B cell (primary cell): ENCODE data around the gene NOD2. TPM values are rescaled to one million over a fixed set of nuclear protein-coding genes. Genes with fewer than 3 reads are reported as not detected.

Experiments used
- ATAC-seq: fragments of 200-7000 bp; cut with Tn5 transposase; one replicate; pipeline ENCODE4 v1.10.0; 2021; ENCODE audit warnings: low read depth, mild to moderate bottlenecking, moderate number of reproducible peaks, moderate library complexity
- CTCF ChIA-PET: fragments of 350-600 bp; sonication (Branson Sonifier 250); formaldehyde crosslinking; loops from one replicate; lab custom pipeline; 2021; ENCODE audit warnings: antibody characterized with exemption, inconsistent platforms; lab: Charles Lee
- POLR2A ChIA-PET: fragments of 350-600 bp; sonication (Branson Sonifier 250); formaldehyde crosslinking; loops from one replicate; lab custom pipeline; 2021; ENCODE audit warnings: antibody characterized with exemption; lab: Charles Lee
- DNase-seq: peaks from one replicate; pipeline ENCODE4 v3.0.0; 2013
- H2AFZ ChIP-seq: 2 replicates; pipeline ENCODE4 v1.6.1; 2012; ENCODE audit warnings: mild to moderate bottlenecking, low read depth, low read length; ENCODE audit not compliant: insufficient read depth, poor library complexity, severe bottlenecking
- H3K27ac ChIP-seq, 2 donors: 1 replicate in 1 of 2; 2 replicates in 1 of 2; pipeline ENCODE4 v1.5.1; 2012 to 2013; ENCODE audit warnings: low read length in 2 of 2, mild to moderate bottlenecking in 2 of 2, moderate library complexity in 1 of 2
- H3K27me3 ChIP-seq, 4 experiments: fragments of 200-600 bp in 1 of 4; sonication (generic) in 1 of 4; replicated peaks in 1 of 4; 1 replicate in 2 of 4; 2 replicates in 2 of 4; pipeline versions ENCODE4 v1.6.1 to v1.7.0; 2013 to 2016; ENCODE audit warnings: low read length in 3 of 4, mild to moderate bottlenecking in 2 of 4, mixed read lengths in 1 of 4, moderate library complexity in 1 of 4; ENCODE audit not compliant: insufficient read depth in 4 of 4, control insufficient read depth in 3 of 4; ENCODE audit errors: control extremely low read depth in 1 of 4
- H3K36me3 ChIP-seq, 2 experiments: replicated peaks in 1 of 2; 1 replicate in 1 of 2; 2 replicates in 1 of 2; pipeline versions ENCODE4 v1.6.1 to v1.7.1; 2013; ENCODE audit warnings: low read length in 1 of 2; ENCODE audit not compliant: insufficient read depth in 2 of 2, control insufficient read depth in 1 of 2; ENCODE audit errors: control extremely low read depth in 1 of 2, extremely low read depth in 1 of 2
- H3K4me1 ChIP-seq, 2 donors: fragments of 200-600 bp in 1 of 2; sonication (generic) in 1 of 2; 1 replicate in 1 of 2; 2 replicates in 1 of 2; pipeline versions ENCODE4 v1.5.1 to v1.6.1; 2013 to 2017; ENCODE audit warnings: low read length in 2 of 2; ENCODE audit not compliant: control insufficient read depth in 2 of 2, insufficient read depth in 2 of 2
- H3K4me2 ChIP-seq: replicated peaks from 2 replicates; pipeline ENCODE3; 2012; ENCODE audit warnings: mild to moderate bottlenecking, low read depth, low read length; ENCODE audit not compliant: poor library complexity, severe bottlenecking
- H3K4me3 ChIP-seq, 5 experiments: fragments of 200-600 bp in 1 of 5; sonication (generic) in 1 of 5; 1 replicate in 3 of 5; 2 replicates in 2 of 5; pipeline versions ENCODE4 v1.5.1 to v1.7.0; 2011 to 2016; ENCODE audit warnings: low read length in 4 of 5, mild to moderate bottlenecking in 4 of 5, low read depth in 2 of 5, control low read depth in 1 of 5, moderate library complexity in 1 of 5; ENCODE audit not compliant: insufficient read depth in 1 of 5; ENCODE audit errors: control extremely low read depth in 1 of 5, extremely low read depth in 1 of 5
- H3K79me2 ChIP-seq: fragments of 200-600 bp; sonication (generic); one replicate; pipeline ENCODE4 v1.6.0; 2016; ENCODE audit warnings: low read length; ENCODE audit not compliant: control insufficient read depth, insufficient read depth
- H3K9ac ChIP-seq: fragments of 200-600 bp; sonication (generic); 2 replicates; pipeline ENCODE4 v1.6.1; 2017; ENCODE audit warnings: mild to moderate bottlenecking, low read length, moderate library complexity
- H3K9me3 ChIP-seq, 3 donors: one replicate each; pipeline versions ENCODE4 v1.6.1 to v1.7.1; 2013; ENCODE audit warnings: low read length in 2 of 3; ENCODE audit not compliant: control insufficient read depth in 2 of 3, insufficient read depth in 1 of 3; ENCODE audit errors: control extremely low read depth in 1 of 3
- H4K20me1 ChIP-seq: 2 replicates; pipeline ENCODE4 v1.6.0; 2012; ENCODE audit warnings: mild to moderate bottlenecking, low read length; ENCODE audit not compliant: insufficient read depth, control insufficient read depth, poor library complexity, severe bottlenecking
- H3K27ac Mint-ChIP-seq: one replicate; pipeline ENCODE4 v1.8.0; 2021; ENCODE audit warnings: mixed read lengths
- H3K27me3 Mint-ChIP-seq: one replicate; pipeline ENCODE4 v1.8.0; 2021; ENCODE audit warnings: mixed read lengths
- H3K4me1 Mint-ChIP-seq: one replicate; pipeline ENCODE4 v1.8.0; 2021; ENCODE audit warnings: mixed read lengths
- H3K4me3 Mint-ChIP-seq: one replicate; pipeline ENCODE4 v1.8.0; 2021; ENCODE audit warnings: mixed read lengths
- H3K9me3 Mint-ChIP-seq: one replicate; pipeline ENCODE4 v1.8.0; 2022; ENCODE audit warnings: mixed read lengths; ENCODE audit not compliant: insufficient read depth
- EZH2 ChIP-seq: IDR thresholded peaks from 2 replicates; pipeline ENCODE4 v1.6.1; 2012; ENCODE audit warnings: borderline replicate concordance, low read depth, mild to moderate bottlenecking, moderate library complexity, low read length; ENCODE audit not compliant: insufficient read depth, poor library complexity, severe bottlenecking
- WGBS: methylation state at CpG from one replicate; pipeline ENCODE4 v1.1.5; 2013; ENCODE audit warnings: missing lambda C conversion rate; ENCODE audit not compliant: insufficient coverage; 5-methylcytosine and 5-hydroxymethylcytosine counted together
- intact Hi-C: fragments of 100-400 bp; cut with micrococcal nuclease; formaldehyde crosslinking; loops from one replicate; pipeline ENCODE4 v1.10.0; 2022
- polyA plus RNA-seq: library from polyadenylated mRNA; depleted of rRNA; stranded (reverse); fragments of >200 nt; gene quantifications from 2 replicates; pipeline ENCODE4 v1.2.3, GENCODE V29; 2012
- total RNA-seq, 2 donors: library from RNA; stranded (reverse); fragments of 120-200 nt in 1 of 2; gene quantifications; 1 replicate in 1 of 2; 2 replicates in 1 of 2; pipeline versions ENCODE4 v1.2.3 to v1.2.4, GENCODE V29; 2013 to 2022
- TF ChIP-seq, protein P1 (sequence below): fragments of 200-600 bp; IDR thresholded peaks from one replicate; pipeline ENCODE4 v1.8.0; 2022; ENCODE audit warnings: antibody characterized with exemption, mild to moderate bottlenecking

Gene NOD2
- total and polyA plus RNA-seq, 2 donors (not counting 1 experiment from before 2014, with no cell fraction given) = 1.2 to 1.8 TPM

GRCh38 chr16:50667497-50668367 lies 25.7 kb upstream of the NOD2 start:
- Mint-ChIP-seq H3K9me3 (no peaks in the 10 kb centered on the region), H3K27ac (peak overlapping the region; percentile 71), H3K27me3 (no peaks in the 10 kb centered on the region), H3K4me1 (peaks cover 25% of the 10 kb centered on the region), H3K4me3 (peak overlapping the region; percentile 61)
- no peaks in the 10 kb centered on the region for H4K20me1 ChIP-seq
- peaks cover 2 to 18% (median 13%) of the 10 kb centered on the region in 3 donors for H3K9me3 ChIP-seq
- 89% methylated on average over 21 of the region's 21 CpGs for WGBS
- ChIA-PET POLR2A (interaction anchor here (0.7 to 2.3 kb wide), 3 partner anchors 13 to 393 kb away, joined by 3 to 5 read pairs (median 5); partner anchors contain the start of gene SNX20), CTCF (interaction anchor here (0.5 to 9.5 kb wide), 22 partner anchors 9 to 643 kb away, joined by 3 to 154 read pairs (median 10); partner anchors contain the start of genes BRD7, CNEP1R1, NKD1 and SNX20)
- H2AFZ ChIP-seq = peak overlapping the region; percentile 64
- H3K4me1 ChIP-seq = peaks cover 10 to 21% of the 10 kb centered on the region in 2 donors
- no peak for TF ChIP-seq EZH2
- TF ChIP-seq, protein P1, sequence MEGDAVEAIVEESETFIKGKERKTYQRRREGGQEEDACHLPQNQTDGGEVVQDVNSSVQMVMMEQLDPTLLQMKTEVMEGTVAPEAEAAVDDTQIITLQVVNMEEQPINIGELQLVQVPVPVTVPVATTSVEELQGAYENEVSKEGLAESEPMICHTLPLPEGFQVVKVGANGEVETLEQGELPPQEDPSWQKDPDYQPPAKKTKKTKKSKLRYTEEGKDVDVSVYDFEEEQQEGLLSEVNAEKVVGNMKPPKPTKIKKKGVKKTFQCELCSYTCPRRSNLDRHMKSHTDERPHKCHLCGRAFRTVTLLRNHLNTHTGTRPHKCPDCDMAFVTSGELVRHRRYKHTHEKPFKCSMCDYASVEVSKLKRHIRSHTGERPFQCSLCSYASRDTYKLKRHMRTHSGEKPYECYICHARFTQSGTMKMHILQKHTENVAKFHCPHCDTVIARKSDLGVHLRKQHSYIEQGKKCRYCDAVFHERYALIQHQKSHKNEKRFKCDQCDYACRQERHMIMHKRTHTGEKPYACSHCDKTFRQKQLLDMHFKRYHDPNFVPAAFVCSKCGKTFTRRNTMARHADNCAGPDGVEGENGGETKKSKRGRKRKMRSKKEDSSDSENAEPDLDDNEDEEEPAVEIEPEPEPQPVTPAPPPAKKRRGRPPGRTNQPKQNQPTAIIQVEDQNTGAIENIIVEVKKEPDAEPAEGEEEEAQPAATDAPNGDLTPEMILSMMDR = no peak
- no peak for ATAC-seq
- H3K4me3 ChIP-seq = no peak overlapping the region
- H3K27ac ChIP-seq = peak overlapping the region in 1 of 2 donors; percentile 45
- H3K79me2 ChIP-seq = peaks cover 6% of the 10 kb centered on the region
- peak overlapping the region; percentile 76 for H3K4me2 ChIP-seq
- no peaks in the 10 kb centered on the region for H3K27me3 ChIP-seq
- DNase-seq = no peak
- peaks cover 0 to 26% of the 10 kb centered on the region in 2 experiments for H3K36me3 ChIP-seq
- intact Hi-C loops = loop anchor here (2.0 to 5.0 kb wide), 3 partner anchors 13 to 640 kb away; partner anchors contain the start of genes BRD7, CNEP1R1 and SNX20
- H3K9ac ChIP-seq = no peak overlapping the region
